ENCODE results near the gene TBC1D17.

Gene TBC1D17

DNA sequence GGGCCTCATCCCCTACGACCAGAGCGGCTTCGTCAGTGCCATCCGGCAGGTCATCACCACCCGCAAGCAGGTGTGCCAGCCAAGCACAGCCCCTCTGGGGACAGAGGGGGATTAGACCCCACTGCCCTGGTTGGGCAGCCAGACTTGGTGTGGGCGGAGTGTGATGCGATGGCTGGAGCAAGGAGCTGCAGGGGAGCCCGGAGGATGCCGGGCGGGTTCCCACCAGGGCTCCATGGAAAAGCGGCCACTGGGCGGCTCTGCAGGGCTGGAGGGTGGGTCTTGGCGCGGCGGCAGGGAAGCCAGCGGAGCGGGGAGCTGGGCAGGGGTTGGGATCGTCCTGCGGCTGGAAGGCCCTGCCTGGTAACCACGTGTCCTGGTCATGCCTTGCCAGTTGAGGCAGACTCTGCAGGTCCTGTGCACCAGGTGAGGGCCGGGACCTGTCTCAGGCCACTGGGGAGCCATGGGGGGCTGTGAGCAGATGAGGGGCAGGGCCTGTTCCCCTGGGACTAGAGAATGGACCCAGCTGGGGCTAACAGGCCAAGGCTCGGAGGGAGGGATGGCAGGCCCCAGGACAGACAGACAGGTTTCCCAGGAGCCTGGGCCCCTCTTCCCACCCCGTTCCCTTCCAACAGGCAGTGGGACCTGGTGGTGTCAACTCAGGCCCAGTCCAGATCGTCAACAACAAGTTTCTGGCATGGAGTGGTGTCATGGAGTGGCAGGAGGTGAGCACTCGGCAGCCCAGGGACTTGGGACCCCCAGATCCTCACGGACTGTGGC is 20.3 kb upstream of the TBC1D17 start:
- peaks cover 77% of the 10 kb centered on the region for H3K36me3 ChIP-seq (ENCODE audit: control insufficient read depth, low read length)
- H4K20me1 ChIP-seq (ENCODE audit: control insufficient read depth, insufficient read depth, low read depth, low read length) = peaks cover 10% of the 10 kb centered on the region; the same call in 1 of the 2 replicates
- peaks cover 26% of the 10 kb centered on the region for H3K79me2 ChIP-seq (ENCODE audit: control insufficient read depth, low read length)
- no peaks in the 10 kb centered on the region for H3K9me2 ChIP-seq (replicated peaks; ENCODE audit: control insufficient read depth, low read length)
- H3K4me2 ChIP-seq (ENCODE audit: low read length) = no peak overlapping the region
- peaks cover 19% of the 10 kb centered on the region for H3K4me1 ChIP-seq (ENCODE audit: control insufficient read depth, low read length)
- TF ChIP-seq, protein P1, sequence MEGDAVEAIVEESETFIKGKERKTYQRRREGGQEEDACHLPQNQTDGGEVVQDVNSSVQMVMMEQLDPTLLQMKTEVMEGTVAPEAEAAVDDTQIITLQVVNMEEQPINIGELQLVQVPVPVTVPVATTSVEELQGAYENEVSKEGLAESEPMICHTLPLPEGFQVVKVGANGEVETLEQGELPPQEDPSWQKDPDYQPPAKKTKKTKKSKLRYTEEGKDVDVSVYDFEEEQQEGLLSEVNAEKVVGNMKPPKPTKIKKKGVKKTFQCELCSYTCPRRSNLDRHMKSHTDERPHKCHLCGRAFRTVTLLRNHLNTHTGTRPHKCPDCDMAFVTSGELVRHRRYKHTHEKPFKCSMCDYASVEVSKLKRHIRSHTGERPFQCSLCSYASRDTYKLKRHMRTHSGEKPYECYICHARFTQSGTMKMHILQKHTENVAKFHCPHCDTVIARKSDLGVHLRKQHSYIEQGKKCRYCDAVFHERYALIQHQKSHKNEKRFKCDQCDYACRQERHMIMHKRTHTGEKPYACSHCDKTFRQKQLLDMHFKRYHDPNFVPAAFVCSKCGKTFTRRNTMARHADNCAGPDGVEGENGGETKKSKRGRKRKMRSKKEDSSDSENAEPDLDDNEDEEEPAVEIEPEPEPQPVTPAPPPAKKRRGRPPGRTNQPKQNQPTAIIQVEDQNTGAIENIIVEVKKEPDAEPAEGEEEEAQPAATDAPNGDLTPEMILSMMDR (IDR thresholded peaks at IDR 0.05; ENCODE audit: low read depth, low read length, poor library complexity, severe bottlenecking) = no peak
- TF ChIP-seq EZH2phosphoT487 (IDR thresholded peaks at IDR 0.05; ENCODE audit: borderline replicate concordance, low read length) = no peak
- H3K27me3 ChIP-seq (ENCODE audit: control insufficient read depth, low read length) = no peaks in the 10 kb centered on the region
- H3K9me3 ChIP-seq (ENCODE audit: control insufficient read depth, insufficient read depth, low read length) = no peaks in the 10 kb centered on the region
- H3F3A ChIP-seq (ENCODE audit: control insufficient read depth, insufficient read depth) = peaks cover 4% of the 10 kb centered on the region
- no peak overlapping the region for H3K4me3 ChIP-seq (ENCODE audit: low read length)
- H3K27ac ChIP-seq (ENCODE audit: low read depth, low read length) = no peak overlapping the region

DNA sequence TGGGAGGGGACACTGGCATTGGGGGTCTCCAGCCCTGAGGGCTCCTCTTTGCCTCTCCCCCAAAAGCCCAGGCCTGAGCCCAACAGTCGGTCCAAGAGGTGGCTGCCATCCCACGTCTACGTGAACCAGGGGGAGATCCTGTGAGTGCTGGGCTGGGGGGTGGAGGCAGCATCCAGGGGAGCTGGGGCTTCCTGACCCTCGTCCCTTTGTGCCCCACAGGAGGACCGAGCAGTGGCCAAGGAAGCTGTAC is 19.7 kb upstream of the TBC1D17 start:
- Histone ChIP-seq H3K27ac (ENCODE audit: low read depth, low read length) (no peak overlapping the region), H3K36me3 (ENCODE audit: control insufficient read depth, low read length) (peaks cover 76% of the 10 kb centered on the region)

DNA sequence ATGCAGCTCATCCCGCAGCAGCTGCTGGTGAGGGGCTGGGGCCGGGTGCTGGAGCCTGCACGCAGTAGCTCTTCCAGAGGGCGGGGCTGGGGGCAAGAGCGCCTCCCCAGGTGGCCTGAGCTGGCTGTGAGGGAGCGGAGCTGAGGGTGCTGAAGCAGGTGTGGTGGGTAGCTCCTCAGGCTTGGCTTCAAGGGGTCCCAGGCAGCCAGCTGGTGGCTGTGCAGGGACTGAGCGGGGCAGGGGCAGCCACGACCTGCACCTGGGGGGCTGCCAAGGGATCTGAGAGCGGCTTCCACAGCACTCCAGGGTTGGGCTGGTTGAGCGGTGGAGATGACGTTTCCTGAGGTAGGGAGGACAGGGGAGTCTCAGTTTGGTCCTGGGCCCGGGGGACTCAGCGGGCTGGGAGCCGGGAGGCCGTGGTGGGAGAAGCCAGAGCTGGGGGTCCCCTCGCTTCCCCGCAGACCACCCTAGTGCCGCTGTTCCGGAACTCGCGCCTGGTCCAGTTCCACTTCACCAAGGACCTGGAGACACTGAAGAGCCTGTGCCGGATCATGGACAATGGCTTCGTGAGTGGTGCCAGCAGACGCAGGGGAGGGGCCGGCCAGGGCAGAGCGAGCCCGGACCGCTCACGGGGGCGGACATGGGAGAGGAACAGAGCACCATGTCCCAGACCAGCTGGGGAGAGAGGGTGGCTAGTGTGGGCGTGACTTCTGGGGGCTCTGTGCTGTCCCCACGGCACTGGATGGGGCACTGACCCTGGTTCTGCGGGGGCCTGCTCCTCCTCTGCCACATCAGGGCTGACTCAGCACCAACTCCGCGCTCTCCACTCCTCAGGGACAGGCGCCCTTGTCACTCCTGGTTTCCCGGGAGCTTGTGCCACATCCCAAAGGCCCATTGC is 19.2 kb upstream of the TBC1D17 start:
- Histone ChIP-seq H3K36me3 (ENCODE audit: control insufficient read depth, low read length) (peaks cover 82% of the 10 kb centered on the region), H3K27me3 (ENCODE audit: control insufficient read depth, low read length) (no peaks in the 10 kb centered on the region), H3F3A (ENCODE audit: control insufficient read depth, insufficient read depth) (no peaks in the 10 kb centered on the region), H3K9me3 (ENCODE audit: control insufficient read depth, insufficient read depth, low read length) (no peaks in the 10 kb centered on the region), H3K4me1 (ENCODE audit: control insufficient read depth, low read length) (peaks cover 8% of the 10 kb centered on the region), H3K9me2 (replicated peaks; ENCODE audit: control insufficient read depth, low read length) (no peaks in the 10 kb centered on the region), H3K4me3 (ENCODE audit: low read length) (no peak overlapping the region), H3K79me2 (ENCODE audit: control insufficient read depth, low read length) (peaks cover 24% of the 10 kb centered on the region), H3K4me2 (ENCODE audit: low read length) (no peak overlapping the region), H3K27ac (ENCODE audit: low read depth, low read length) (no peak overlapping the region), H4K20me1 (ENCODE audit: control insufficient read depth, insufficient read depth, low read depth, low read length) (0 out of 2 replicates have a peak, but pooled peaks cover 2% of the 10 kb centered on the region)
- no peak for TF ChIP-seq EZH2phosphoT487 (IDR thresholded peaks at IDR 0.05; ENCODE audit: borderline replicate concordance, low read length)
- TF ChIP-seq, protein P1 (IDR thresholded peaks at IDR 0.05; ENCODE audit: low read depth, low read length, poor library complexity, severe bottlenecking) = no peak

More for the DNA sequence above, 19.7 kb upstream of the TBC1D17 start:
- H3K27me3 ChIP-seq (ENCODE audit: control insufficient read depth, low read length) = no peaks in the 10 kb centered on the region
- H3K4me3 ChIP-seq (ENCODE audit: low read length) = no peak overlapping the region
- peaks cover 14% of the 10 kb centered on the region for H3K4me1 ChIP-seq (ENCODE audit: control insufficient read depth, low read length)
- H4K20me1 ChIP-seq (ENCODE audit: control insufficient read depth, insufficient read depth, low read depth, low read length) = peaks cover 5% of the 10 kb centered on the region; the same call in 1 of the 2 replicates
- no peaks in the 10 kb centered on the region for H3F3A ChIP-seq (ENCODE audit: control insufficient read depth, insufficient read depth)
- TF ChIP-seq, protein P1 (IDR thresholded peaks at IDR 0.05; ENCODE audit: low read depth, low read length, poor library complexity, severe bottlenecking) = no peak
- no peak for TF ChIP-seq EZH2phosphoT487 (IDR thresholded peaks at IDR 0.05; ENCODE audit: borderline replicate concordance, low read length)
- peaks cover 24% of the 10 kb centered on the region for H3K79me2 ChIP-seq (ENCODE audit: control insufficient read depth, low read length)
- H3K4me2 ChIP-seq (ENCODE audit: low read length) = no peak overlapping the region
- H3K9me2 ChIP-seq (replicated peaks; ENCODE audit: control insufficient read depth, low read length) = no peaks in the 10 kb centered on the region
- H3K9me3 ChIP-seq (ENCODE audit: control insufficient read depth, insufficient read depth, low read length) = no peaks in the 10 kb centered on the region
